Neural cell (in vitro differentiated cells): Measurements from ENCODE around the gene CAMK2D. TPM values are rescaled to one million over a fixed set of nuclear protein-coding genes. Genes with fewer than 3 reads are reported as not detected.
A peak's percentile ranks its signal among the peaks of the same experiment; 100 is the strongest.

ENCODE experiments used
- H2AFZ ChIP-seq: fragments of 200-600, 300-800 bp; sonication (generic), shearing (Covaris generic); 2 replicates; pipeline ENCODE4 v1.6.0; 2014; ENCODE audit warnings: low read depth, mild to moderate bottlenecking, antibody characterized with exemption, low read length, moderate library complexity
- H3F3A ChIP-seq: fragments of 200-600 bp; shearing (Covaris generic); 2 replicates; pipeline ENCODE4 v1.6.1; 2016; ENCODE audit warnings: mild to moderate bottlenecking, moderate library complexity, mixed read lengths, antibody characterized with exemption, low read length; ENCODE audit not compliant: insufficient read depth, poor library complexity, severe bottlenecking
- H3K27ac ChIP-seq: fragments of 200-600, 300-800 bp; sonication (generic), shearing (Covaris generic); 2 replicates; pipeline ENCODE4 v1.5.1; 2014; ENCODE audit warnings: mild to moderate bottlenecking, low read length, moderate library complexity
- H3K27me3 ChIP-seq: fragments of 300-800, 200-600 bp; sonication (generic), shearing (Covaris generic); 2 replicates; pipeline ENCODE4 v1.6.0; 2014; ENCODE audit warnings: mild to moderate bottlenecking, low read depth, low read length, moderate library complexity; ENCODE audit not compliant: insufficient read depth
- H3K36me3 ChIP-seq: fragments of 300-800, 200-600 bp; sonication (generic), shearing (Covaris generic); 2 replicates; pipeline ENCODE4 v1.5.1; 2014; ENCODE audit warnings: mild to moderate bottlenecking, antibody characterized with exemption, low read length, moderate library complexity; ENCODE audit not compliant: insufficient read depth
- H3K4me2 ChIP-seq: fragments of 300-800, 200-600 bp; sonication (generic), shearing (Covaris generic); 2 replicates; pipeline ENCODE4 v1.6.0; 2014; ENCODE audit warnings: mild to moderate bottlenecking, low read length
- H3K4me3 ChIP-seq: fragments of 300-800, 200-600 bp; sonication (generic), shearing (Covaris generic); 2 replicates; pipeline ENCODE4 v1.5.1; 2014; ENCODE audit warnings: mild to moderate bottlenecking, low read length, moderate library complexity
- H3K79me2 ChIP-seq: fragments of 200-600 bp; shearing (Covaris generic); replicated peaks from 2 replicates; pipeline ENCODE4 v1.6.0; 2014; ENCODE audit warnings: mild to moderate bottlenecking, low read length, moderate library complexity; ENCODE audit not compliant: insufficient read depth
- H3K9ac ChIP-seq: fragments of 300-800, 200-600 bp; sonication (generic), shearing (Covaris generic); 2 replicates; pipeline ENCODE4 v1.6.1; 2016; ENCODE audit warnings: mild to moderate bottlenecking, low read length, mixed read lengths
- H3K9me2 ChIP-seq: fragments of 200-600 bp; shearing (Covaris generic); 2 replicates; pipeline ENCODE4 v1.6.1; 2016; ENCODE audit warnings: mild to moderate bottlenecking, low read length, mixed read lengths; ENCODE audit not compliant: insufficient read depth
- H3K9me3 ChIP-seq: fragments of 200-600, 300-800 bp; sonication (generic), shearing (Covaris generic); 2 replicates; pipeline ENCODE4 v1.6.1; 2016; ENCODE audit warnings: mild to moderate bottlenecking, mixed run types, low read length, moderate library complexity, mixed read lengths
- H4K20me1 ChIP-seq: fragments of 200-600 bp; shearing (Covaris generic); 2 replicates; pipeline ENCODE4 v1.6.1; 2016; ENCODE audit warnings: mild to moderate bottlenecking, mixed run types; ENCODE audit not compliant: insufficient read depth
- CTCF ChIP-seq: fragments of 450-650 bp; IDR thresholded peaks from 2 replicates; pipeline ENCODE4 v1.5.1; 2014; ENCODE audit warnings: antibody characterized with exemption, mild to moderate bottlenecking, moderate library complexity; ENCODE audit not compliant: poor library complexity, severe bottlenecking
- EP300 ChIP-seq: fragments of 450-650 bp; conservative IDR thresholded peaks from 2 replicates; pipeline ENCODE4 v1.6.1; 2014; ENCODE audit warnings: antibody characterized with exemption, mild to moderate bottlenecking, moderate library complexity; ENCODE audit not compliant: poor library complexity, severe bottlenecking
- EZH2 ChIP-seq: fragments of 200-600, 300-800 bp; shearing (Covaris generic), sonication (generic); IDR thresholded peaks from 2 replicates; pipeline ENCODE4 v1.6.1; 2014; ENCODE audit warnings: antibody characterized with exemption, low read length, borderline replicate concordance, mild to moderate bottlenecking; ENCODE audit not compliant: insufficient read depth, poor library complexity, severe bottlenecking
- MXI1 ChIP-seq: fragments of 450-650 bp; conservative IDR thresholded peaks from 2 replicates; pipeline ENCODE4 v1.6.1; 2014; ENCODE audit warnings: antibody characterized with exemption, mild to moderate bottlenecking; ENCODE audit not compliant: poor library complexity, severe bottlenecking
- POLR2AphosphoS5 ChIP-seq: IDR thresholded peaks from 2 replicates; pipeline ENCODE4 v1.6.1; 2012
- RAD21 ChIP-seq: fragments of 450-650 bp; conservative IDR thresholded peaks from 2 replicates; pipeline ENCODE4 v1.6.1; 2014; ENCODE audit warnings: antibody characterized with exemption, mild to moderate bottlenecking, moderate library complexity
- REST ChIP-seq: IDR thresholded peaks from 2 replicates; pipeline ENCODE4 v1.6.1; 2012; ENCODE audit warnings: borderline replicate concordance
- SMC3 ChIP-seq: fragments of 450-650 bp; conservative IDR thresholded peaks from 2 replicates; pipeline ENCODE4 v1.6.1; 2014; ENCODE audit warnings: antibody characterized with exemption, mild to moderate bottlenecking, moderate library complexity; ENCODE audit not compliant: poor library complexity
- TAF1 ChIP-seq: IDR thresholded peaks from 2 replicates; pipeline ENCODE4 v1.6.1; 2012; ENCODE audit warnings: low read depth
- polyA plus RNA-seq: library from polyadenylated mRNA; depleted of rRNA; stranded (reverse); fragments of >200 nt; gene quantifications from 2 replicates; pipeline ENCODE4 v1.2.3, GENCODE V29; 2014

The CAMK2D gene
- polyA plus RNA-seq, 1 donor from 2014 or later, result 27.1 TPM

GRCh38 chr4:113635739-113636437 is 125.7 kb downstream of the CAMK2D start:
- Histone ChIP-seq H3F3A (no peaks in the 10 kb centered on the region), H3K4me3 (no peak overlapping the region), H2AFZ (no peak overlapping the region), H4K20me1 (no peaks in the 10 kb centered on the region), H3K4me2 (no peak overlapping the region), H3K79me2 (no peaks in the 10 kb centered on the region), H3K9me3 (no peaks in the 10 kb centered on the region), H3K27ac (no peak overlapping the region), H3K9ac (no peak overlapping the region), H3K36me3 (no peaks in the 10 kb centered on the region), H3K27me3 (no peaks in the 10 kb centered on the region), H3K9me2 (no peaks in the 10 kb centered on the region)
- no peak for TF ChIP-seq REST
- TF ChIP-seq CTCF, result no peak
- TF ChIP-seq RAD21, result no peak
- no peak for TF ChIP-seq EP300
- TF ChIP-seq TAF1, result no peak
- TF ChIP-seq POLR2AphosphoS5, result no peak
- TF ChIP-seq MXI1, result no peak
- no peak for TF ChIP-seq SMC3
- TF ChIP-seq EZH2, result no peak

- Histone ChIP-seq H4K20me1 (no peaks in the 10 kb centered on the region), H3K27me3 (no peaks in the 10 kb centered on the region), H2AFZ (no peak overlapping the region), H3F3A (no peaks in the 10 kb centered on the region), H3K4me2 (no peak overlapping the region), H3K9me2 (no peaks in the 10 kb centered on the region), H3K9ac (no peak overlapping the region), H3K9me3 (no peaks in the 10 kb centered on the region), H3K79me2 (no peaks in the 10 kb centered on the region), H3K36me3 (no peaks in the 10 kb centered on the region), H3K27ac (no peak overlapping the region), H3K4me3 (no peak overlapping the region)
- TF ChIP-seq EP300, result peak; percentile 12
- no peak for TF ChIP-seq REST
These were observed 127.2 kb downstream of the CAMK2D start for GRCh38 chr4:113634081-113634969.
